HepG2 (cell line): ENCODE data around the gene ENPP7. TPM values are rescaled to one million over a fixed set of nuclear protein-coding genes. Genes with fewer than 3 reads are reported as not detected.

Experiments used
- ELF4 ChIP-seq: sonication (generic); formaldehyde crosslinking; IDR thresholded peaks from 2 replicates; pipeline ENCODE4 v1.5.0; 2020; ENCODE audit warnings: missing genetic modification reagents, mild to moderate bottlenecking, moderate library complexity, borderline replicate concordance
- FOXM1 ChIP-seq: sonication (generic); formaldehyde crosslinking; IDR thresholded peaks from 2 replicates; pipeline ENCODE4 v1.5.0; 2020; ENCODE audit warnings: missing genetic modification reagents
- FOXP1 ChIP-seq, 2 experiments: fragments of 450-650 bp in 1 of 2; IDR thresholded peaks; 2 replicates each; pipeline ENCODE4 v1.6.1; 2017 to 2018; ENCODE audit warnings: antibody characterized with exemption in 1 of 2
- HNRNPK ChIP-seq: fragments of 200-400 bp; formaldehyde crosslinking; IDR thresholded peaks from 2 replicates; pipeline ENCODE4 v1.6.1; 2018; ENCODE audit warnings: low read length, low read depth, moderate library complexity, mild to moderate bottlenecking; ENCODE audit not compliant: poor library complexity, severe bottlenecking
- SMAD1 ChIP-seq: sonication (generic); formaldehyde crosslinking; IDR thresholded peaks from 2 replicates; pipeline ENCODE4 v1.4.0; 2020; ENCODE audit warnings: missing genetic modification reagents, low read depth, mild to moderate bottlenecking, borderline replicate concordance
- ZNF101 ChIP-seq: sonication (generic); formaldehyde crosslinking; IDR thresholded peaks from 2 replicates; pipeline ENCODE4 v1.4.0; 2020; ENCODE audit warnings: mild to moderate bottlenecking, low read depth, missing genetic modification reagents, borderline replicate concordance
- ZNF235 ChIP-seq: sonication (generic); formaldehyde crosslinking; IDR thresholded peaks from 2 replicates; pipeline ENCODE4 v1.8.1; 2023; ENCODE audit warnings: mild to moderate bottlenecking, missing genetic modification reagents, borderline replicate concordance
- ZNF274 ChIP-seq: sonication (generic); formaldehyde crosslinking; IDR thresholded peaks from 2 replicates; pipeline ENCODE4 v1.5.1; 2020; ENCODE audit warnings: mild to moderate bottlenecking, missing genetic modification reagents
- ZNF30 ChIP-seq: sonication (generic); formaldehyde crosslinking; IDR thresholded peaks from 2 replicates; pipeline ENCODE4 v1.5.0; 2020; ENCODE audit warnings: mild to moderate bottlenecking, missing genetic modification reagents
- ZNF768 ChIP-seq: sonication (generic); formaldehyde crosslinking; IDR thresholded peaks from 2 replicates; pipeline ENCODE4 v1.4.0; 2020; ENCODE audit warnings: missing genetic modification reagents
- polyA plus RNA-seq, 8 experiments: library from polyadenylated mRNA; depleted of rRNA in 3 of 8; stranded (reverse) in 7 of 8; unstranded in 1 of 8; fragments of >200 nt; fragmentation: Illumina TruSeq in 4 of 8; extraction: Trizol in 4 of 8; gene quantifications; 2 replicates each; pipeline versions ENCODE4 v1.2.1 to v1.2.3, GENCODE V29; 2011 to 2016; ENCODE audit warnings: low read depth in 4 of 8, missing spikeins in 1 of 8, mixed read lengths in 1 of 8; ENCODE audit not compliant: insufficient read depth in 1 of 8
- total RNA-seq, 5 experiments: library from RNA; depleted of rRNA; stranded (reverse); fragments of >200 nt; fragmentation: Illumina TruSeq; extraction: Trizol; gene quantifications; 2 replicates each; pipeline ENCODE4 v1.2.3, GENCODE V29; 2016; ENCODE audit warnings: low read depth in 1 of 5
- TF ChIP-seq, protein P1 (sequence below): sonication (generic); formaldehyde crosslinking; IDR thresholded peaks from 2 replicates; pipeline ENCODE4 v1.4.0; 2020; ENCODE audit warnings: missing genetic modification reagents
- TF ChIP-seq, protein P2 (sequence below): sonication (generic); formaldehyde crosslinking; IDR thresholded peaks from 2 replicates; pipeline ENCODE4 v1.5.0; 2020; ENCODE audit warnings: missing genetic modification reagents, mild to moderate bottlenecking, borderline replicate concordance
- TF ChIP-seq, protein P3 (sequence below), 2 experiments: sonication (generic) in 1 of 2; formaldehyde crosslinking in 1 of 2; IDR thresholded peaks; 2 replicates each; pipeline versions ENCODE4 v1.4.0 to v1.6.1; 2018 to 2020; ENCODE audit warnings: missing genetic modification reagents in 2 of 2, borderline replicate concordance in 1 of 2, low read depth in 1 of 2, mild to moderate bottlenecking in 1 of 2, missing biosample characterization in 1 of 2
- TF ChIP-seq, protein P4 (sequence below): sonication (generic); formaldehyde crosslinking; conservative IDR thresholded peaks from 2 replicates; pipeline ENCODE4 v1.4.0; 2020; ENCODE audit warnings: missing genetic modification reagents
- TF ChIP-seq, protein P5 (sequence below): sonication (generic); formaldehyde crosslinking; IDR thresholded peaks from 2 replicates; pipeline ENCODE4 v1.4.0; 2020; ENCODE audit warnings: missing genetic modification reagents, borderline replicate concordance

Gene ENPP7
- total and polyA plus RNA-seq, 2 of the 13 experiments (the other 11 are each of a cell fraction or from before 2014, with no cell fraction given) = 1.1 to 2.2 TPM

DNA sequence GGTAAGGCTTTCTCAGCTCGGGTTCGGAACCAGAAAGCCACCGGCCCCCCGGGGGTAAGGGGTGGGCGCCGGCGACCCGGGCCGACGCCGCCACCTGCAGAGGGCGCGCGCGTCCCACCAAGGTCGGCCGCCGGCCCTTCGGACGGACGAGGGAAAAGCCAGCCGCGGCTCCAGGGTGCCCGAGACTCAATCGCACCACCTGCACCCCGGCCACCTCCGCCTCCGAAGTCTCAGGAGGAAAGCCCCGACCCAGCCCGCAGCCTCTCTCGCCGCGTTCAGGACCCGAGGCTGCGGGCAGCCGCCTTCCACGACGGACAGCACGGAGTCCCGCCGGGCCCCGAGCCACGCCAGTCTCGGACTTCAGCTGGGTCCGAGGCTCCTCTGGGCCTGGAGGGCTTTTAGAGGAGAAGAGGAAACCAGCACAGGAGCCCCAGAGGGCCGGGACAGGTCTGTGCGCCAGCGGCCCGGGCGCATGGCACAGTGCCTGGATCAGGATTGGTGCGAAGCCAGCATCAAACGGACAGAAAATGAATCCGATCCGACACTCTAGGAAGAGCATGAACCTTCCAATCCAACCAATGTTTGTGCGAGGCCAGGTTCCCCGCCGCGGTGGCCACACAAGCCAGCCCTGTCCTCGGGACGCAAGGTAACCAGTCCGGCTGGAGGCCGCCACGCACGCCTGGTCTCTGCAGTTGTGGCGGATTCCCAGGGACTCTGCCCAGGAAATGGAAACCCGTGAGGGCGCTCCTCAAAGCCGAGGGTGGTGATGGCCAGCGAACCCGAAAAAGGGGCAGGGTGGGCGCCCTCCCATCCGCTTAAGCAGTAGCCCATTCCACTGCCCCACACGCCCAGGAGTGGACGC lies 59.4 kb downstream of the ENPP7 start (continued):
- TF ChIP-seq, protein P1, sequence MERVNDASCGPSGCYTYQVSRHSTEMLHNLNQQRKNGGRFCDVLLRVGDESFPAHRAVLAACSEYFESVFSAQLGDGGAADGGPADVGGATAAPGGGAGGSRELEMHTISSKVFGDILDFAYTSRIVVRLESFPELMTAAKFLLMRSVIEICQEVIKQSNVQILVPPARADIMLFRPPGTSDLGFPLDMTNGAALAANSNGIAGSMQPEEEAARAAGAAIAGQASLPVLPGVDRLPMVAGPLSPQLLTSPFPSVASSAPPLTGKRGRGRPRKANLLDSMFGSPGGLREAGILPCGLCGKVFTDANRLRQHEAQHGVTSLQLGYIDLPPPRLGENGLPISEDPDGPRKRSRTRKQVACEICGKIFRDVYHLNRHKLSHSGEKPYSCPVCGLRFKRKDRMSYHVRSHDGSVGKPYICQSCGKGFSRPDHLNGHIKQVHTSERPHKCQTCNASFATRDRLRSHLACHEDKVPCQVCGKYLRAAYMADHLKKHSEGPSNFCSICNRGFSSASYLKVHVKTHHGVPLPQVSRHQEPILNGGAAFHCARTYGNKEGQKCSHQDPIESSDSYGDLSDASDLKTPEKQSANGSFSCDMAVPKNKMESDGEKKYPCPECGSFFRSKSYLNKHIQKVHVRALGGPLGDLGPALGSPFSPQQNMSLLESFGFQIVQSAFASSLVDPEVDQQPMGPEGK (CRISPR knock-in tag) = peak; percentile 86
- TF ChIP-seq, protein P2, sequence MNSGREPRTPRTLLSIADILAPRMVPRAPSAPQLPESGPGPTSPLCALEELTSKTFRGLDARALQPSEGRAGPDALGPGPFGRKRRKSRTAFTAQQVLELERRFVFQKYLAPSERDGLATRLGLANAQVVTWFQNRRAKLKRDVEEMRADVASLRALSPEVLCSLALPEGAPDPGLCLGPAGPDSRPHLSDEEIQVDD = peak; percentile 57; the same call in 1 of the 2 replicates
- no peak for TF ChIP-seq FOXP1 (IDR thresholded peaks at IDR 0.05)
- no peak for TF ChIP-seq FOXP1 (CRISPR knock-in tag; IDR thresholded peaks at IDR 0.05)
- TF ChIP-seq HNRNPK = peak; percentile 76
- TF ChIP-seq, protein P3, sequence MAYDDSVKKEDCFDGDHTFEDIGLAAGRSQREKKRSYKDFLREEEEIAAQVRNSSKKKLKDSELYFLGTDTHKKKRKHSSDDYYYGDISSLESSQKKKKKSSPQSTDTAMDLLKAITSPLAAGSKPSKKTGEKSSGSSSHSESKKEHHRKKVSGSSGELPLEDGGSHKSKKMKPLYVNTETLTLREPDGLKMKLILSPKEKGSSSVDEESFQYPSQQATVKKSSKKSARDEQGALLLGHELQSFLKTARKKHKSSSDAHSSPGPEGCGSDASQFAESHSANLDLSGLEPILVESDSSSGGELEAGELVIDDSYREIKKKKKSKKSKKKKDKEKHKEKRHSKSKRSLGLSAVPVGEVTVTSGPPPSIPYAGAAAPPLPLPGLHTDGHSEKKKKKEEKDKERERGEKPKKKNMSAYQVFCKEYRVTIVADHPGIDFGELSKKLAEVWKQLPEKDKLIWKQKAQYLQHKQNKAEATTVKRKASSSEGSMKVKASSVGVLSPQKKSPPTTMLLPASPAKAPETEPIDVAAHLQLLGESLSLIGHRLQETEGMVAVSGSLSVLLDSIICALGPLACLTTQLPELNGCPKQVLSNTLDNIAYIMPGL (CRISPR knock-in tag; IDR thresholded peaks at IDR 0.05; ENCODE audit: borderline replicate concordance in 1 of 2, low read depth in 1 of 2) = peak; percentile 30 to 77; a peak in 3 of 4 replicates
- TF ChIP-seq ZNF274 (CRISPR knock-in tag) = no peak; the same call in 1 of the 2 replicates
- no peak for TF ChIP-seq ZNF101 (CRISPR knock-in tag)
- TF ChIP-seq FOXM1 (CRISPR knock-in tag) = 0 out of 2 replicates have a peak, but pooled peaks have one; percentile 12
- no peak for TF ChIP-seq ELF4 (CRISPR knock-in tag)
- TF ChIP-seq, protein P4, sequence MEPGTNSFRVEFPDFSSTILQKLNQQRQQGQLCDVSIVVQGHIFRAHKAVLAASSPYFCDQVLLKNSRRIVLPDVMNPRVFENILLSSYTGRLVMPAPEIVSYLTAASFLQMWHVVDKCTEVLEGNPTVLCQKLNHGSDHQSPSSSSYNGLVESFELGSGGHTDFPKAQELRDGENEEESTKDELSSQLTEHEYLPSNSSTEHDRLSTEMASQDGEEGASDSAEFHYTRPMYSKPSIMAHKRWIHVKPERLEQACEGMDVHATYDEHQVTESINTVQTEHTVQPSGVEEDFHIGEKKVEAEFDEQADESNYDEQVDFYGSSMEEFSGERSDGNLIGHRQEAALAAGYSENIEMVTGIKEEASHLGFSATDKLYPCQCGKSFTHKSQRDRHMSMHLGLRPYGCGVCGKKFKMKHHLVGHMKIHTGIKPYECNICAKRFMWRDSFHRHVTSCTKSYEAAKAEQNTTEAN = no peak
- TF ChIP-seq SMAD1 = peak; percentile 46; the same call in 1 of the 2 replicates
- TF ChIP-seq, protein P5, sequence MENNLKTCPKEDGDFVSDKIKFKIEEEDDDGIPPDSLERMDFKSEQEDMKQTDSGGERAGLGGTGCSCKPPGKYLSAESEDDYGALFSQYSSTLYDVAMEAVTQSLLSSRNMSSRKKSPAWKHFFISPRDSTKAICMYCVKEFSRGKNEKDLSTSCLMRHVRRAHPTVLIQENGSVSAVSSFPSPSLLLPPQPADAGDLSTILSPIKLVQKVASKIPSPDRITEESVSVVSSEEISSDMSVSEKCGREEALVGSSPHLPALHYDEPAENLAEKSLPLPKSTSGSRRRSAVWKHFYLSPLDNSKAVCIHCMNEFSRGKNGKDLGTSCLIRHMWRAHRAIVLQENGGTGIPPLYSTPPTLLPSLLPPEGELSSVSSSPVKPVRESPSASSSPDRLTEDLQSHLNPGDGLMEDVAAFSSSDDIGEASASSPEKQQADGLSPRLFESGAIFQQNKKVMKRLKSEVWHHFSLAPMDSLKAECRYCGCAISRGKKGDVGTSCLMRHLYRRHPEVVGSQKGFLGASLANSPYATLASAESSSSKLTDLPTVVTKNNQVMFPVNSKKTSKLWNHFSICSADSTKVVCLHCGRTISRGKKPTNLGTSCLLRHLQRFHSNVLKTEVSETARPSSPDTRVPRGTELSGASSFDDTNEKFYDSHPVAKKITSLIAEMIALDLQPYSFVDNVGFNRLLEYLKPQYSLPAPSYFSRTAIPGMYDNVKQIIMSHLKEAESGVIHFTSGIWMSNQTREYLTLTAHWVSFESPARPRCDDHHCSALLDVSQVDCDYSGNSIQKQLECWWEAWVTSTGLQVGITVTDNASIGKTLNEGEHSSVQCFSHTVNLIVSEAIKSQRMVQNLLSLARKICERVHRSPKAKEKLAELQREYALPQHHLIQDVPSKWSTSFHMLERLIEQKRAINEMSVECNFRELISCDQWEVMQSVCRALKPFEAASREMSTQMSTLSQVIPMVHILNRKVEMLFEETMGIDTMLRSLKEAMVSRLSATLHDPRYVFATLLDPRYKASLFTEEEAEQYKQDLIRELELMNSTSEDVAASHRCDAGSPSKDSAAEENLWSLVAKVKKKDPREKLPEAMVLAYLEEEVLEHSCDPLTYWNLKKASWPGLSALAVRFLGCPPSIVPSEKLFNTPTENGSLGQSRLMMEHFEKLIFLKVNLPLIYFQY (CRISPR knock-in tag) = peak; percentile 68; the same call in 1 of the 2 replicates
- TF ChIP-seq ZNF768 = peak; percentile 14; the same call in 1 of the 2 replicates
- 0 out of 2 replicates have a peak, but pooled peaks have one; percentile 69 for TF ChIP-seq ZNF235 (CRISPR knock-in tag)
- TF ChIP-seq ZNF30 (CRISPR knock-in tag) = 0 out of 2 replicates have a peak, but pooled peaks have one; percentile 39
